Stomach (tissue), 9 donors: ENCODE results near the gene MSMP. TPM values are rescaled to one million over a fixed set of nuclear protein-coding genes. Genes with fewer than 3 reads are reported as not detected.

Experiments used
- DNase-seq, 2 donors: peaks; one replicate each; pipeline versions ENCODE4 v3.0.0 to v3.0.0-alpha.2; 2013 to 2019
- H3K27ac ChIP-seq, 5 donors: fragments of 200-600 bp in 4 of 5; sonication (generic) in 4 of 5; one replicate each; pipeline ENCODE4 v1.5.1; 2013 to 2019; ENCODE audit warnings: mild to moderate bottlenecking in 1 of 5, moderate library complexity in 1 of 5
- H3K27me3 ChIP-seq, 3 donors: fragments of 200-600 bp; sonication (generic); one replicate each; pipeline ENCODE4 v1.5.1; 2017 to 2019; ENCODE audit warnings: mixed run types in 1 of 3
- H3K36me3 ChIP-seq, 4 donors: fragments of 200-600 bp; sonication (generic); 1 replicate in 3 of 4; 2 replicates in 1 of 4; pipeline ENCODE4 v1.5.1; 2016 to 2019
- H3K4me1 ChIP-seq, 4 donors: fragments of 200-600 bp; sonication (generic); one replicate each; pipeline ENCODE4 v1.5.1; 2016 to 2019
- H3K4me3 ChIP-seq, 4 donors: fragments of 200-600 bp; sonication (generic) in 3 of 4; one replicate each; pipeline ENCODE4 v1.5.1; 2016 to 2019; ENCODE audit warnings: mild to moderate bottlenecking in 1 of 4
- H3K9me3 ChIP-seq, 4 donors: fragments of 200-600 bp; sonication (generic); one replicate each; pipeline ENCODE4 v1.5.1; 2016 to 2019
- EP300 ChIP-seq: sonication (generic); formaldehyde crosslinking; IDR thresholded peaks from one replicate; pipeline ENCODE4 v1.6.1; 2017; ENCODE audit warnings: antibody characterized with exemption
- POLR2A ChIP-seq, 4 donors: fragments of 450-650 bp; IDR thresholded peaks; one replicate each; pipeline ENCODE4 v1.6.1; 2016; ENCODE audit warnings: antibody characterized with exemption in 4 of 4, control low read depth in 2 of 4, mild to moderate bottlenecking in 1 of 4, moderate library complexity in 1 of 4
- POLR2AphosphoS5 ChIP-seq, 3 donors: sonication (generic); formaldehyde crosslinking; IDR thresholded peaks; one replicate each; pipeline ENCODE4 v1.6.1; 2016; ENCODE audit warnings: antibody characterized with exemption in 3 of 3
- WGBS, 5 donors: extraction: QIAGEN DNeasy Blood & Tissue Kit in 3 of 5; methylation state at CpG; one replicate each; pipeline versions ENCODE4 v1.1.5 to v1.1.7; 2013 to 2018; 5-methylcytosine and 5-hydroxymethylcytosine counted together
- intact Hi-C: fragments of 100-400 bp; cut with DNase I; formaldehyde crosslinking; loops from one replicate; pipeline ENCODE4 v1.15.1; 2023; ENCODE audit warnings: low total_unique reads
- polyA plus RNA-seq, 3 donors: library from polyadenylated mRNA; stranded (reverse); fragments of 200-250 nt; gene quantifications; one replicate each; pipeline ENCODE4 v1.2.3, GENCODE V29; 2013
- total RNA-seq, 5 donors: library from RNA; depleted of rRNA; stranded (reverse); fragments of >200 nt; gene quantifications; one replicate each; pipeline versions ENCODE4 v1.1.0 to v1.2.3, GENCODE V29; 2014 to 2016
- TF ChIP-seq, protein P1 (sequence below), 7 experiments: fragments of 450-650 bp in 4 of 7; fragments of 200-600 bp in 3 of 7; sonication (generic) in 3 of 7; IDR thresholded peaks; one replicate each; pipeline ENCODE4 v1.5.1; 2016 to 2019; ENCODE audit warnings: antibody characterized with exemption in 7 of 7, control low read depth in 2 of 7, mild to moderate bottlenecking in 1 of 7
- donor health status: healthy with polysubstance abuse.
- donor health status: Bipolar disorder and iron deficiency.
- donor health status: healthy.

Gene MSMP
- total and polyA plus RNA-seq, 8 donors: 0.35 TPM; not detected in 7

DNA sequence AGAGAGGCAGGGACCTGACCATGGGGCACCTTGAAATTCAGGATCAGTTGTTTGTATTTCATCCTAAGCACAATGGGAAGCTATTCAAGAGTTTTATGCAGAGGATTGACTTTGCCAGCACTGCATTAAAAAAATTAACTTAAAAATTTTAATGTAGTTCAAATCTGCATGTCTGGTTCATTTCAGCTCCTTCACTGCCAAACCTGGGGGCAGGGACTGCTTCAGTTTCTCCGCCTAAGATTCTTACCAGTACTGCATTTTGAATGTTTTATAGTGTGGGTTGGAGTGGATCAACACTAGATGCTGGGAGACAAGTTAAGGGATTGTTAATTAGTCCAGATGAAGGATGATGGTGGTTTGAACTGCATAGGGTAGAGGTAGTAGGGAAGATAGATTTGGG, 15.7 kb upstream of the MSMP start:
- Histone ChIP-seq H3K4me1 (peaks cover 10 to 36% (median 24%) of the 10 kb centered on the region in 4 donors), H3K4me3 (no peak overlapping the region), H3K27ac (no peak overlapping the region), H3K36me3 (no peaks in the 10 kb centered on the region), H3K9me3 (no peaks in the 10 kb centered on the region), H3K27me3 (no peaks in the 10 kb centered on the region)
- DNase-seq: no peak
- intact Hi-C loops: no loop called here
- WGBS, 5 donors: 89 to 98% (median 97%) methylated on average over 1 of the region's 1 CpG
- no peak for TF ChIP-seq POLR2AphosphoS5 (IDR thresholded peaks at IDR 0.05)
- TF ChIP-seq, protein P1, sequence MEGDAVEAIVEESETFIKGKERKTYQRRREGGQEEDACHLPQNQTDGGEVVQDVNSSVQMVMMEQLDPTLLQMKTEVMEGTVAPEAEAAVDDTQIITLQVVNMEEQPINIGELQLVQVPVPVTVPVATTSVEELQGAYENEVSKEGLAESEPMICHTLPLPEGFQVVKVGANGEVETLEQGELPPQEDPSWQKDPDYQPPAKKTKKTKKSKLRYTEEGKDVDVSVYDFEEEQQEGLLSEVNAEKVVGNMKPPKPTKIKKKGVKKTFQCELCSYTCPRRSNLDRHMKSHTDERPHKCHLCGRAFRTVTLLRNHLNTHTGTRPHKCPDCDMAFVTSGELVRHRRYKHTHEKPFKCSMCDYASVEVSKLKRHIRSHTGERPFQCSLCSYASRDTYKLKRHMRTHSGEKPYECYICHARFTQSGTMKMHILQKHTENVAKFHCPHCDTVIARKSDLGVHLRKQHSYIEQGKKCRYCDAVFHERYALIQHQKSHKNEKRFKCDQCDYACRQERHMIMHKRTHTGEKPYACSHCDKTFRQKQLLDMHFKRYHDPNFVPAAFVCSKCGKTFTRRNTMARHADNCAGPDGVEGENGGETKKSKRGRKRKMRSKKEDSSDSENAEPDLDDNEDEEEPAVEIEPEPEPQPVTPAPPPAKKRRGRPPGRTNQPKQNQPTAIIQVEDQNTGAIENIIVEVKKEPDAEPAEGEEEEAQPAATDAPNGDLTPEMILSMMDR (IDR thresholded peaks at IDR 0.05): no peak
- no peak for TF ChIP-seq EP300
- no peak for TF ChIP-seq POLR2A (IDR thresholded peaks at IDR 0.05)

- H3K4me1 ChIP-seq: peaks cover 10 to 37% (median 27%) of the 10 kb centered on the region in 4 donors
- TF ChIP-seq POLR2A (IDR thresholded peaks at IDR 0.05) (no peak), EP300 (no peak), POLR2AphosphoS5 (IDR thresholded peaks at IDR 0.05) (no peak)
- TF ChIP-seq, protein P1 (IDR thresholded peaks at IDR 0.05): no peak
- 83 to 94% (median 87%) methylated on average over 1 of the region's 1 CpG for WGBS, 5 donors
Measured at GRCh38 chr9:35767458-35767857, 13.4 kb upstream of the MSMP start.

DNA sequence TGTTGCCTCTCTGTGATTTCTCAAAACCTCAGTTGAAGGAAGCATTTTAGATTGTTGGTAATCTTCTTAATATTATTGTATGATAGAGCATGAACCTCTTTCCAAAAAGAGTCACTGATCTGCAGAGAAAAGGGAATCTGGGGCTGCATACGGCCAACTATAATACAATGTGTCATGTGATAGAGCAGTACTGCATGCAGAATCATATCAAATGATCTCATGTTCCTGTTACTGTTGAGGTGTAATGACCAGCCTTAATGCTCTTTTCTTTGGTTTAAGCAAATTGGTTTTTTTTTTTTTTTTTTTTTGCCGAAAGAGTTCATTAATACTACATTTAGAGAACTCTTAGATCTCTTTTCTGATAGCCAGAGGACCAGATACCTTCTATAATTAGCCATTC, 12.9 kb upstream of the MSMP start:
- no peaks in the 10 kb centered on the region for H3K27me3 ChIP-seq
- no peak for DNase-seq
- intact Hi-C loops: no loop called here
- H3K4me1 ChIP-seq: peaks cover 10 to 37% (median 26%) of the 10 kb centered on the region in 4 donors
- TF ChIP-seq, protein P1 (IDR thresholded peaks at IDR 0.05): no peak
- TF ChIP-seq POLR2A (IDR thresholded peaks at IDR 0.05): no peak
- no peak for TF ChIP-seq EP300
- WGBS, 5 donors: 72 to 89% (median 82%) methylated on average over 2 of the region's 2 CpGs
- H3K36me3 ChIP-seq: no peaks in the 10 kb centered on the region
- no peak overlapping the region for H3K4me3 ChIP-seq
- H3K27ac ChIP-seq: no peak overlapping the region
- no peaks in the 10 kb centered on the region for H3K9me3 ChIP-seq

More at GRCh38 chr9:35767458-35767857, 13.4 kb upstream of the MSMP start:
- Histone ChIP-seq H3K27ac (no peak overlapping the region), H3K4me3 (no peak overlapping the region), H3K36me3 (no peaks in the 10 kb centered on the region), H3K27me3 (no peaks in the 10 kb centered on the region), H3K9me3 (no peaks in the 10 kb centered on the region)
- intact Hi-C loops: no loop called here
- no peak for DNase-seq

DNA sequence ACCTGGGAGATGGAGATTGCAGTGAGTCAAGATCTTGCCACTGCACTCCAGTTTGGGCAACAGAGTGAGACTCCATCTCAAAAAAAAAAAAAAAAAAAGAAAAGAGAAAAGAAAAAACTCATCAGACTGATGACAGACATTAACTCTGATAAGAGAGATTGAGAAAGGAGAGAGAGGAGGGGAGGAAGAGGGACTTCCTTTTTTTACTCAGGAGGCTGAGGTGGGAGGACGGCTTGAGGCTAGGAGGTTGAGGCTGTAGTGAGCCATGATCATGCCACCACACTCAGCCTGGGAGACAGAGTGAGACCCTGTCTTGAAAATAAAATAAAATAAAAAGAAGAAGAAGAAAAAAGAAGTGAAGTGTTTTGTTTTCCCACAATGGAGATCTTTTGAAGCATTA, 9.7 kb upstream of the MSMP start:
- Histone ChIP-seq H3K36me3 (no peaks in the 10 kb centered on the region), H3K27me3 (no peaks in the 10 kb centered on the region), H3K27ac (no peak overlapping the region), H3K4me1 (peaks cover 0 to 28% (median 17%) of the 10 kb centered on the region in 4 donors), H3K4me3 (no peak overlapping the region), H3K9me3 (no peaks in the 10 kb centered on the region)
- intact Hi-C loops: no loop called here
- 82 to 100% (median 100%) methylated on average over 1 of the region's 1 CpG for WGBS, 5 donors
- no peak for DNase-seq
- TF ChIP-seq POLR2AphosphoS5 (IDR thresholded peaks at IDR 0.05) (no peak), POLR2A (IDR thresholded peaks at IDR 0.05) (no peak), EP300 (no peak)
- TF ChIP-seq, protein P1 (IDR thresholded peaks at IDR 0.05): no peak
